Kidney epithelial cell (primary cell): ENCODE measurements around the gene TMC4. TPM values are rescaled to one million over a fixed set of nuclear protein-coding genes. Genes with fewer than 3 reads are reported as not detected.
"Not testable (repeated sequence)": the region's sequence is repeated elsewhere in the genome, so short reads cannot be mapped to it uniquely, and the experiment has no call there.

Experiments
- DNase-seq: peaks from one replicate; pipeline ENCODE4 v3.0.0-alpha.2; 2010; ENCODE audit warnings: low read depth
- H3K27me3 ChIP-seq: 2 replicates; pipeline ENCODE4 v1.6.0; 2011; ENCODE audit warnings: low read length; ENCODE audit not compliant: control insufficient read depth, insufficient read depth
- H3K36me3 ChIP-seq: 2 replicates; pipeline ENCODE4 v1.5.1; 2011; ENCODE audit warnings: low read length; ENCODE audit not compliant: control insufficient read depth, insufficient read depth
- H3K4me3 ChIP-seq: 2 replicates; pipeline ENCODE4 v1.5.1; 2011; ENCODE audit warnings: low read depth, mild to moderate bottlenecking, control low read depth, low read length
- total RNA-seq: library from RNA; depleted of rRNA; stranded (reverse); fragments of >200 nt; gene quantifications from 2 replicates; pipeline ENCODE4 v1.2.3, GENCODE V29; 2015
- TF ChIP-seq, protein P1 (sequence below): IDR thresholded peaks from 2 replicates; pipeline ENCODE4 v1.5.1; 2011; ENCODE audit warnings: mild to moderate bottlenecking, moderate library complexity, low read length, control low read depth, inconsistent platforms; ENCODE audit not compliant: insufficient read depth, poor library complexity, severe bottlenecking

TMC4 gene
- total RNA-seq, 1 donor from 2014 or later = 33.9 TPM

DNA sequence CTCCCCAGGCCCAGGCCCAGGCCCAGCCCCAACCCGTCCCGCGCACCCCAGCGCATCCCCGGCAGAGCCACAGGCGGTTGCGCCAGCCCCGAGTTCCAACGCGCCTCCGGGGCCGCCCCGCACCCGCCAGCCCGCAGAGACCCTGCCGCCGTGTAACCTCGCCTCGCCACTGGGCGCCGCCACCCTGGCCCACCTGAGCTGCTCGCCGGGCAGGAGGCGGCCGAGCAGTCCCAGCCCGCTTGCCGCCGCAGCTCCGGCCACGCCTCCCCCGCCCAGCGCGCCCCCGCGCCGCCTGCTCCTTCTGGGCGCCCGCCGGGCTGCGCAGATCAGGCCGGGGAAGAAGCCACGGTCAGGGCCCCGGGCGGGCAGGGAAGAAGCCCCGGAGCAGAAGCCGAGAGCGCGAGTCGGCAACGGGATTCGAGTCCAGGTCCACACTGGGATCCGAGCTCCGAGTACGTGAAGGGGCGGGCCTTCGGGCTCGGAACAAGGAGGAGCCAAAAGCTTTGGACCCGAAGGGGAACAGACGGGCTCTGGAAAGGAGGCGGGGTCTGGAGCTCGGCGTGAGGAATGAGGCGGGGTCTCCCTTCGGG, 16.3 kb upstream of the TMC4 start, which contains the start of gene MBOAT7:
TSS of gene MBOAT7 (minus strand) at position 436 of the 590 bp plus-strand sequence. CDS start 1,072 bp downstream, outside the sequence.
- Histone ChIP-seq H3K4me3 (peak within 1 kb of the TSS; percentile 77), H3K36me3 (peaks cover 2% of the 10 kb centered on the region)
- TF ChIP-seq, protein P1, sequence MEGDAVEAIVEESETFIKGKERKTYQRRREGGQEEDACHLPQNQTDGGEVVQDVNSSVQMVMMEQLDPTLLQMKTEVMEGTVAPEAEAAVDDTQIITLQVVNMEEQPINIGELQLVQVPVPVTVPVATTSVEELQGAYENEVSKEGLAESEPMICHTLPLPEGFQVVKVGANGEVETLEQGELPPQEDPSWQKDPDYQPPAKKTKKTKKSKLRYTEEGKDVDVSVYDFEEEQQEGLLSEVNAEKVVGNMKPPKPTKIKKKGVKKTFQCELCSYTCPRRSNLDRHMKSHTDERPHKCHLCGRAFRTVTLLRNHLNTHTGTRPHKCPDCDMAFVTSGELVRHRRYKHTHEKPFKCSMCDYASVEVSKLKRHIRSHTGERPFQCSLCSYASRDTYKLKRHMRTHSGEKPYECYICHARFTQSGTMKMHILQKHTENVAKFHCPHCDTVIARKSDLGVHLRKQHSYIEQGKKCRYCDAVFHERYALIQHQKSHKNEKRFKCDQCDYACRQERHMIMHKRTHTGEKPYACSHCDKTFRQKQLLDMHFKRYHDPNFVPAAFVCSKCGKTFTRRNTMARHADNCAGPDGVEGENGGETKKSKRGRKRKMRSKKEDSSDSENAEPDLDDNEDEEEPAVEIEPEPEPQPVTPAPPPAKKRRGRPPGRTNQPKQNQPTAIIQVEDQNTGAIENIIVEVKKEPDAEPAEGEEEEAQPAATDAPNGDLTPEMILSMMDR = no peak

DNA sequence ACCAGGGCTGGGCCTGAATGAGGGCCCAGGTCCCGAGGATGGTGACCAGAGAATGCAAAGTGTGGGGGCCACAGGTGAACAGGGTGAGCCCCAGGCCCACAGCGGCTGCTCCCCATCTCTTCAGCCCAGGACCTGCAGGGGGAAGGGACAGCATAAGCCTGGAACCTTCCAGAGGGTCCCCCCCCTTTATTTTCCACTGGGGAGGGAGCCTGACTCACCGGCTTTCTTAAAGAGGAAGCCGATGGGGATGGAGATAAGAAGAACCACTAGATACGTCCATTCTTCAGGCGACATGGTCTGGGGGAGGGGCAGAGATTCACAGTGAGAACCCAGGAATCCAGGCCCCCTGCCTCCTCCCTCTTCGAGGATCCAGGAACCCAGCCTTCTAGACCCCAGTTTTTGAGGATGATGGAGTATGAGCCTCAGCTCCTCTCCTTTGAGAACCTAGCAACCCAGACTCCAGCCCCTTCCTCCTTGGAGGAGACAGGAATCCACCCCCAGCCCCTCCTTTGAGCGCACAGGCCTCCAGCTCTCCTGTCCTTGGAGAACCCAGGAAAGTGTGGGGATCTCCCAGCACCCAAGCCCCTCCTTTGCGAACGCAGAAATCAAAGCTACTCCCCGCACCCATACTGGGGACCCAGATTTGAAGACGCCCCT, 15.4 kb upstream of the TMC4 start:
- TF ChIP-seq, protein P1 = no peak
- no peaks in the 10 kb centered on the region for H3K27me3 ChIP-seq
- peak overlapping the region; percentile 77 for H3K4me3 ChIP-seq
- DNase-seq = no peak
- peaks cover 2% of the 10 kb centered on the region for H3K36me3 ChIP-seq

More for the DNA sequence above, 16.3 kb upstream of the TMC4 start, which contains the start of gene MBOAT7:
- no peaks in the 10 kb centered on the region for H3K27me3 ChIP-seq
- DNase-seq = no peak

DNA sequence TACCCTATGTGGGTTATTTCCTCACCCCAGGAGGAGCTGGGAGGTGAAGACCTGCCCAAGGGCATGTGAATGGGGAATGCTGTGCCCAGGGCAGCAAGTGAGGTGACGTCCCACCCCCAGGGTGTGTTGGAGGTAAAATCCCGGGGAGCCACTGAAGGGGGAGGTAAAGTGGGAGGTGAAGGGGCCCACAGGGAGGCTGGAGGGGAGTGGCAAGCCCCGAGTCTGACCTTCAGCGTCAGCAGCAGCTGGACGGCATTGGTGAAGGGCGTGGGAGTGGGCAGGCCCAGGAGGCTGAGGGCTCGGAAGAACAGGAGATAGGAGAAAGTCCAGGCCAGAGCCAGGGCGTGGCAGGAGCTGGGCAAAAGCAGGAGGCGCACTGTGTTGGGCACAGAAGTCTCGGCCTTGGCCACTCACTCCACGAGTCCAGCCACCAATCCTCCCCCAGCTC, 14.0 kb upstream of the TMC4 start:
- DNase-seq = no peak
- Histone ChIP-seq H3K36me3 (peaks cover 2% of the 10 kb centered on the region), H3K4me3 (no peak overlapping the region), H3K27me3 (no peaks in the 10 kb centered on the region)
- TF ChIP-seq, protein P1 = no peak

DNA sequence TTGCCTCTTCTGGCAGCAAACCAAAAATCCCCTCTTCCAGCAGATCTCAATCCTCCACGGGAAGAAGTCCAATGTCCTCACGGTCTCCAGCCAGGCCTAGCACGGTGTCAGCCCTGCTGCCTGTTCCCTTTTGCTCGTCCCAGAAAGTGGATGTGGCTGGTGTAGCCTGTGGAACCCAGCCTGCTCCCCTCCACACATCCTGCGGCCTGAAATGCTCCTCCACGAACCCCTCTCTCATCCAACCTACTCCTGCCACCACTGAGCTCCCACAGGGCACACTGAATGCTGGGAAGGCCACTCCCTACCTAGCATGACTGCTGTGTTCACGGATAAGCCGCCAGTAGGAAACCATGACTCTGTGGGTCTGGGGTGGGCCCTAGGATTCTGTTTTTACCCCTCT, 13.4 kb upstream of the TMC4 start:
- H3K36me3 ChIP-seq = peaks cover 2% of the 10 kb centered on the region

DNA sequence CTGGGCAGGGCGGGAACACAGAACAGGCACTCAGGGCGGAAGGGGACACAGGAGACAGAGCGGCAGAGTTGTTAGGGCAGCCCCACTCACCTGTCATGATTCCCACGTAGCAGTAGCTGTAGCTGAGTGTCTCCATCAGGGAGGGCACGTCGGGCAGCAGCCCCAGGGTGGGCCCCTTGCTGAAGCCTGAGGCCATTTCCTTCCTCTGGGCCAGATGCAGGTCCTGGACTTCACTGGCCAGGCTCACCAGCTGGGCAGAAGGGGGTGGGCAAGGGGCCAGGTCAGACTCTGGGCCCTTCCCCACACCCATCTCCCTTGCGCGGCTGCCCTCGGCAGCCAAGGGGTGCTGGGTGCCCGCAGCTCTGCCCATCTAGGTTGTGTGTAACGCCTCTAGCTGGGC, 10.5 kb upstream of the TMC4 start:
- Histone ChIP-seq H3K27me3 (no peaks in the 10 kb centered on the region), H3K36me3 (peaks cover 2% of the 10 kb centered on the region), H3K4me3 (no peak overlapping the region)
- DNase-seq = no peak
- TF ChIP-seq, protein P1 = no peak

More for the DNA sequence above, 13.4 kb upstream of the TMC4 start:
- no peak for DNase-seq
- no peak overlapping the region for H3K4me3 ChIP-seq
- no peaks in the 10 kb centered on the region for H3K27me3 ChIP-seq
- TF ChIP-seq, protein P1 = no peak

DNA sequence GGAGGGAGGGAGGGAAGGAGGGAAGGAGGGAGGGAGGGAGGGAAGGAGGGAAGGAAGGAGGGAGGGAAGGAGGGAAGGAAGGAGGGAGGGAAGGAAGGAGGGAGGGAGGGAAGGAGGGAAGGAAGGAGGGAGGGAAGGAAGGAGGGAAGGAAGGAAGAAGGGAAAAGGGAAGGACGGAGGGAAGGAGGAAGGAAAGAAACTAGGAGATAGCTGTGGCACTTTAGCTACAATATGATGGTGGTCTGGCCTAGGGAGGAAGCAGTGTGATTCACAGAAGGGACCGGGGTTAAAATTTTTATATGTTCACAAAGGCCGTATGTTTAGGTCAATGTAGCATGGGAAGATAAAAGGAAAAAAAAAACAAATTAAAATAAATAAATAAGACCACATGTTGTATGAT, 8.9 kb upstream of the TMC4 start:
- not testable (repeated sequence) for H3K4me3 ChIP-seq, DNase-seq, H3K36me3 ChIP-seq, H3K27me3 ChIP-seq
